H9 (cell line): ENCODE data around the gene FDX2. TPM values are rescaled to one million over a fixed set of nuclear protein-coding genes. Genes with fewer than 3 reads are reported as not detected.

Experiments used
- DNase-seq: peaks from one replicate; pipeline ENCODE4 v3.0.0-alpha.2; 2017
- H2AFZ ChIP-seq: one replicate; pipeline ENCODE4 v1.6.1; 2013; ENCODE audit warnings: mild to moderate bottlenecking, low read length, control low read depth, moderate library complexity
- H2AK5ac ChIP-seq: 2 replicates; pipeline ENCODE4 v1.6.1; 2013; ENCODE audit warnings: low read length, control low read depth, mixed read lengths; ENCODE audit not compliant: insufficient read length
- H2BK120ac ChIP-seq: one replicate; pipeline ENCODE4 v1.6.1; 2013; ENCODE audit warnings: low read depth, mild to moderate bottlenecking, low read length, control low read depth, inconsistent platforms; ENCODE audit not compliant: poor library complexity, severe bottlenecking
- H2BK12ac ChIP-seq: 2 replicates; pipeline ENCODE4 v1.6.1; 2013; ENCODE audit warnings: low read length, control low read depth, mixed read lengths, low read depth; ENCODE audit not compliant: insufficient read length
- H2BK15ac ChIP-seq: 2 replicates; pipeline ENCODE4 v1.6.1; 2013; ENCODE audit warnings: low read depth, low read length, control low read depth
- H2BK20ac ChIP-seq: one replicate; pipeline ENCODE4 v1.6.1; 2013; ENCODE audit warnings: low read depth, mild to moderate bottlenecking, low read length, control low read depth, inconsistent platforms; ENCODE audit not compliant: poor library complexity, severe bottlenecking
- H2BK5ac ChIP-seq: 2 replicates; pipeline ENCODE4 v1.6.1; 2013; ENCODE audit warnings: low read length, control low read depth, mixed read lengths; ENCODE audit not compliant: insufficient read length
- H3K14ac ChIP-seq: 2 replicates; pipeline ENCODE4 v1.6.1; 2013; ENCODE audit warnings: low read length, control low read depth; ENCODE audit not compliant: insufficient read depth
- H3K18ac ChIP-seq: 2 replicates; pipeline ENCODE4 v1.6.1; 2013; ENCODE audit warnings: low read depth, mild to moderate bottlenecking, mixed read lengths, low read length, control low read depth; ENCODE audit not compliant: insufficient read length
- H3K23ac ChIP-seq: 2 replicates; pipeline ENCODE4 v1.6.1; 2013; ENCODE audit warnings: low read length, control low read depth, mixed read lengths, low read depth; ENCODE audit not compliant: insufficient read length
- H3K23me2 ChIP-seq: 2 replicates; pipeline ENCODE4 v1.6.1; 2013; ENCODE audit warnings: low read depth, mild to moderate bottlenecking, mixed read lengths, low read length, control low read depth; ENCODE audit not compliant: insufficient read length, poor library complexity, severe bottlenecking
- H3K27ac ChIP-seq: 2 replicates; pipeline ENCODE4 v1.5.1; 2013; ENCODE audit warnings: low read length, control low read depth, mixed read lengths, low read depth; ENCODE audit not compliant: insufficient read length
- H3K27me3 ChIP-seq: 2 replicates; pipeline ENCODE4 v1.6.1; 2013; ENCODE audit warnings: low read length, control low read depth, inconsistent platforms; ENCODE audit not compliant: insufficient read depth
- H3K4ac ChIP-seq: 2 replicates; pipeline ENCODE4 v1.6.1; 2013; ENCODE audit warnings: low read depth, mild to moderate bottlenecking, control low read depth, inconsistent platforms, low read length, moderate library complexity
- H3K4me1 ChIP-seq: 2 replicates; pipeline ENCODE4 v1.6.1; 2013; ENCODE audit warnings: low read length, control low read depth, inconsistent platforms; ENCODE audit not compliant: insufficient read depth
- H3K4me2 ChIP-seq: 2 replicates; pipeline ENCODE4 v1.6.1; 2013; ENCODE audit warnings: low read length, control low read depth, mixed read lengths; ENCODE audit not compliant: insufficient read length, insufficient read depth
- H3K56ac ChIP-seq: 2 replicates; pipeline ENCODE4 v1.6.1; 2013; ENCODE audit warnings: low read depth, mild to moderate bottlenecking, mixed read lengths, low read length, control low read depth; ENCODE audit not compliant: insufficient read length
- H3K79me1 ChIP-seq: 2 replicates; pipeline ENCODE4 v1.6.1; 2013; ENCODE audit warnings: low read depth, mild to moderate bottlenecking, moderate library complexity, low read length, control low read depth, inconsistent platforms; ENCODE audit not compliant: insufficient read depth, poor library complexity, severe bottlenecking
- H3K79me2 ChIP-seq: 2 replicates; pipeline ENCODE4 v1.6.1; 2013; ENCODE audit warnings: low read length, control low read depth, inconsistent platforms; ENCODE audit not compliant: insufficient read depth
- H3K9ac ChIP-seq: 2 replicates; pipeline ENCODE4 v1.6.1; 2013; ENCODE audit warnings: low read length, control low read depth, mixed read lengths; ENCODE audit not compliant: insufficient read length; ENCODE audit errors: extremely low read depth
- H3K9me3 ChIP-seq: one replicate; pipeline ENCODE4 v1.6.1; 2013; ENCODE audit warnings: low read depth, low read length, inconsistent platforms; ENCODE audit not compliant: control insufficient read depth
- H3T11ph ChIP-seq: one replicate; pipeline ENCODE4 v1.6.1; 2013; ENCODE audit warnings: mild to moderate bottlenecking, low read length, control low read depth, inconsistent platforms
- H4K20me1 ChIP-seq: one replicate; pipeline ENCODE4 v1.6.1; 2013; ENCODE audit not compliant: control insufficient read depth, insufficient read length, insufficient read depth
- H4K5ac ChIP-seq: 2 replicates; pipeline ENCODE4 v1.6.1; 2013; ENCODE audit warnings: low read depth, mild to moderate bottlenecking, mixed read lengths, low read length, control low read depth; ENCODE audit not compliant: insufficient read length
- H4K8ac ChIP-seq: replicated peaks from 2 replicates; pipeline ENCODE4 v1.6.1; 2013; ENCODE audit warnings: low read length, control low read depth, mixed read lengths, low read depth; ENCODE audit not compliant: insufficient read length
- H4K91ac ChIP-seq: 2 replicates; pipeline ENCODE4 v1.6.1; 2013; ENCODE audit warnings: low read depth, mild to moderate bottlenecking, moderate library complexity, mixed read lengths, low read length, control low read depth; ENCODE audit not compliant: insufficient read length
- H3K27ac Mint-ChIP-seq, 3 experiments: 2 replicates in 2 of 3; 3 replicates in 1 of 3; pipeline ENCODE4 v1.8.0; 2020 to 2021; ENCODE audit warnings: mixed read lengths in 3 of 3, mild to moderate bottlenecking in 1 of 3, moderate library complexity in 1 of 3
- H3K27me3 Mint-ChIP-seq: 2 replicates; pipeline ENCODE4 v1.8.0; 2021; ENCODE audit warnings: low read depth, mild to moderate bottlenecking, moderate library complexity, mixed read lengths
- H3K36me3 Mint-ChIP-seq, 3 experiments: 2 replicates in 2 of 3; 3 replicates in 1 of 3; pipeline ENCODE4 v1.8.0; 2020 to 2021; ENCODE audit warnings: low read depth in 3 of 3, mixed read lengths in 3 of 3; ENCODE audit not compliant: insufficient read depth in 1 of 3
- H3K4me1 Mint-ChIP-seq, 2 experiments: 2 replicates each; pipeline ENCODE4 v1.8.0; 2020; ENCODE audit warnings: mixed read lengths in 2 of 2
- H3K4me3 Mint-ChIP-seq, 2 experiments: 2 replicates in 1 of 2; 3 replicates in 1 of 2; pipeline ENCODE4 v1.8.0; 2020 to 2021; ENCODE audit warnings: mild to moderate bottlenecking in 2 of 2, mixed read lengths in 2 of 2, moderate library complexity in 1 of 2
- H3K9me3 Mint-ChIP-seq, 2 experiments: 2 replicates in 1 of 2; 3 replicates in 1 of 2; pipeline ENCODE4 v1.8.0; 2020; ENCODE audit warnings: mild to moderate bottlenecking in 2 of 2, mixed read lengths in 2 of 2, moderate library complexity in 1 of 2
- WGBS: extraction: QIAGEN DNeasy Blood & Tissue Kit; methylation state at CpG from one replicate; pipeline ENCODE4 v1.1.7; 2013; ENCODE audit warnings: missing lambda C conversion rate, low lambda C conversion rate, mixed read lengths; ENCODE audit not compliant: insufficient read length; ENCODE audit errors: extremely low coverage; 5-methylcytosine and 5-hydroxymethylcytosine counted together
- total RNA-seq: library from RNA; stranded (reverse); gene quantifications from 2 replicates; pipeline ENCODE4 v1.2.1, GENCODE V29; 2021
- TF ChIP-seq, protein P1 (sequence below): fragments of 200-600 bp; sonication (generic); conservative IDR thresholded peaks from 3 replicates; pipeline ENCODE4 v1.8.0; 2021; ENCODE audit warnings: antibody characterized with exemption, mild to moderate bottlenecking

Gene FDX2
- total RNA-seq, 1 experiment from 2014 or later, result 27.7 TPM

DNA sequence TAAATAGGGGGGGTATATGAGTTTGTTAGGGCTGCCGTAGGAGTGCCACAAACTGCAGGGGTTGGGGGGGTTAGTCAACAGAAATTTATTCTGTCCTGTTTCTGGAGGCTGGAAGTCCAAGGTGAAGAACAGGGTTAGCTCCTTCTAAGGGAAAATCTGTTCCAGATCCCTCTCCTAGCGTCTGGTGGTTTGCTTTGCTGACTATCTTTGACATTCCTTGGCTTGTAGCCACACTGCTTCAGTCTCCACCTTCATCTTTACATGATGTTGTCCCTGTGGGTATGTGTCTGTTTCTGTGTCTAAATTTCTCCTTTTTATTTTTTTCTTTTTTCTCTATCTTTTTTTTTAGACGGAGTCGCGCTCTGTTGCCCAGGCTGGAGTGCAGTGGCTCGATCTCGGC is 53.0 kb downstream of the FDX2 start:
- WGBS, result no CpG with 5 or more reads among the region's 7 CpGs
- Histone ChIP-seq H4K5ac (no peak overlapping the region), H3K79me1 (no peaks in the 10 kb centered on the region), H3K4ac (no peak overlapping the region), H3K56ac (no peak overlapping the region), H3K9ac (no peak overlapping the region), H3K4me1 (no peaks in the 10 kb centered on the region; the same call in 1 of the 2 replicates), H3K79me2 (no peaks in the 10 kb centered on the region), H2BK15ac (no peak overlapping the region), H2BK12ac (no peak overlapping the region), H2AK5ac (no peak overlapping the region), H3K27ac (no peak overlapping the region), H2BK20ac (no peak overlapping the region), H4K91ac (no peak overlapping the region), H3K27me3 (no peaks in the 10 kb centered on the region), H4K8ac (no peak overlapping the region), H3K9me3 (no peaks in the 10 kb centered on the region), H4K20me1 (no peaks in the 10 kb centered on the region), H2BK5ac (no peak overlapping the region), H3K4me2 (no peak overlapping the region), H3K14ac (no peak overlapping the region), H3T11ph (no peak overlapping the region), H2BK120ac (no peak overlapping the region), H3K23me2 (no peaks in the 10 kb centered on the region), H3K23ac (no peak overlapping the region), H3K18ac (no peak overlapping the region), H2AFZ (no peak overlapping the region)
- Mint-ChIP-seq H3K9me3 (no peaks in the 10 kb centered on the region; a peak in 1 of 5 replicates), H3K27ac (no peak overlapping the region), H3K36me3 (peaks cover 3 to 17% (median 11%) of the 10 kb centered on the region in 3 experiments; a peak in 5 of 7 replicates), H3K4me3 (no peak overlapping the region), H3K4me1 (0 out of 4 replicates have a peak, but pooled peaks cover 0 to 2% of the 10 kb centered on the region in 2 experiments), H3K27me3 (peaks cover 8% of the 10 kb centered on the region)
- no peak for DNase-seq
- TF ChIP-seq, protein P1, sequence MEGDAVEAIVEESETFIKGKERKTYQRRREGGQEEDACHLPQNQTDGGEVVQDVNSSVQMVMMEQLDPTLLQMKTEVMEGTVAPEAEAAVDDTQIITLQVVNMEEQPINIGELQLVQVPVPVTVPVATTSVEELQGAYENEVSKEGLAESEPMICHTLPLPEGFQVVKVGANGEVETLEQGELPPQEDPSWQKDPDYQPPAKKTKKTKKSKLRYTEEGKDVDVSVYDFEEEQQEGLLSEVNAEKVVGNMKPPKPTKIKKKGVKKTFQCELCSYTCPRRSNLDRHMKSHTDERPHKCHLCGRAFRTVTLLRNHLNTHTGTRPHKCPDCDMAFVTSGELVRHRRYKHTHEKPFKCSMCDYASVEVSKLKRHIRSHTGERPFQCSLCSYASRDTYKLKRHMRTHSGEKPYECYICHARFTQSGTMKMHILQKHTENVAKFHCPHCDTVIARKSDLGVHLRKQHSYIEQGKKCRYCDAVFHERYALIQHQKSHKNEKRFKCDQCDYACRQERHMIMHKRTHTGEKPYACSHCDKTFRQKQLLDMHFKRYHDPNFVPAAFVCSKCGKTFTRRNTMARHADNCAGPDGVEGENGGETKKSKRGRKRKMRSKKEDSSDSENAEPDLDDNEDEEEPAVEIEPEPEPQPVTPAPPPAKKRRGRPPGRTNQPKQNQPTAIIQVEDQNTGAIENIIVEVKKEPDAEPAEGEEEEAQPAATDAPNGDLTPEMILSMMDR, result no peak
